ENCODE data around the gene DCBLD1. TPM values are rescaled to one million over a fixed set of nuclear protein-coding genes. Genes with fewer than 3 reads are reported as not detected.
"Not testable (repeated sequence)": the region's sequence is repeated elsewhere in the genome, so short reads cannot be mapped to it uniquely, and the experiment has no call there.

The DCBLD1 gene
- total RNA-seq = 1 to 10 TPM; 1.0 to 3.1 TPM

GRCh38 chr6:117482240-117483003 lies at the start of gene DCBLD1:
Gene DCBLD1 (plus strand): TSS chr6:117482674. CDS start chr6:117482782, 108 bp downstream.
- Mint-ChIP-seq H3K36me3 (peaks cover 0 to 11% of the 10 kb centered on the region in 2 donors), H3K27ac (peak within 1 kb of the TSS in 1 of 2 donors; percentile 15), H3K9me3 (peaks cover 0 to 3% of the 10 kb centered on the region in 2 donors)
- DNase-seq (ENCODE audit: low spot score in 2 of 2) (peak; percentile 54 to 69), ATAC-seq (peak; percentile 85)

- Mint-ChIP-seq H3K36me3 (no peaks in the 10 kb centered on the region), H3K27ac (no peak overlapping the region), H3K9me3 (no peaks in the 10 kb centered on the region)
- no peak for DNase-seq (ENCODE audit: low spot score in 2 of 2)
- no peak for ATAC-seq
Observed at GRCh38 chr6:117440706-117441525, 41.6 kb upstream of the DCBLD1 start.

- ATAC-seq (no peak), DNase-seq (ENCODE audit: low spot score in 2 of 2) (no peak)
- Mint-ChIP-seq H3K9me3 (no peaks in the 10 kb centered on the region), H3K36me3 (no peaks in the 10 kb centered on the region), H3K27ac (no peak overlapping the region)
Observed at GRCh38 chr6:117441824-117442264, 40.6 kb upstream of the DCBLD1 start.

- not testable (repeated sequence) for H3K27ac Mint-ChIP-seq; H3K9me3 Mint-ChIP-seq; ATAC-seq; H3K36me3 Mint-ChIP-seq; DNase-seq (ENCODE audit: low spot score in 2 of 2)
Observed at GRCh38 chr6:117442313-117442712, 40.2 kb upstream of the DCBLD1 start.

- DNase-seq (ENCODE audit: low spot score in 2 of 2) = no peak
- Mint-ChIP-seq H3K27ac (no peak overlapping the region), H3K36me3 (no peaks in the 10 kb centered on the region), H3K9me3 (no peaks in the 10 kb centered on the region)
- ATAC-seq = no peak
Observed at GRCh38 chr6:117444600-117444999, 37.9 kb upstream of the DCBLD1 start.

- H3K36me3 Mint-ChIP-seq = no peaks in the 10 kb centered on the region
- no peak overlapping the region for H3K27ac Mint-ChIP-seq
- no peaks in the 10 kb centered on the region for H3K9me3 Mint-ChIP-seq
- DNase-seq (ENCODE audit: low spot score in 2 of 2) = no peak
- no peak for ATAC-seq
Observed at GRCh38 chr6:117446861-117447260, 35.6 kb upstream of the DCBLD1 start.

- no peaks in the 10 kb centered on the region for H3K36me3 Mint-ChIP-seq
- H3K27ac Mint-ChIP-seq = no peak overlapping the region
- no peak for DNase-seq (ENCODE audit: low spot score in 2 of 2)
- H3K9me3 Mint-ChIP-seq = no peaks in the 10 kb centered on the region
- no peak for ATAC-seq
Observed at GRCh38 chr6:117448011-117448410, 34.5 kb upstream of the DCBLD1 start.

- Mint-ChIP-seq H3K27ac (no peak overlapping the region), H3K36me3 (no peaks in the 10 kb centered on the region), H3K9me3 (no peaks in the 10 kb centered on the region)
- DNase-seq (ENCODE audit: low spot score in 2 of 2) (no peak), ATAC-seq (no peak)
Observed at GRCh38 chr6:117448732-117449485, 33.6 kb upstream of the DCBLD1 start.

GRCh38 chr6:117449549-117450439 lies 32.7 kb upstream of the DCBLD1 start:
- Mint-ChIP-seq H3K36me3 (no peaks in the 10 kb centered on the region), H3K27ac (no peak overlapping the region), H3K9me3 (no peaks in the 10 kb centered on the region)
- ATAC-seq (peak in 1 of 2 donors; percentile 38), DNase-seq (ENCODE audit: low spot score in 2 of 2) (peak in 1 of 2 donors; percentile 61)

- Mint-ChIP-seq H3K9me3 (no peaks in the 10 kb centered on the region), H3K36me3 (no peaks in the 10 kb centered on the region), H3K27ac (no peak overlapping the region)
- no peak for ATAC-seq
- DNase-seq (ENCODE audit: low spot score in 2 of 2) = no peak
Observed at GRCh38 chr6:117451671-117452070, 30.8 kb upstream of the DCBLD1 start.

- H3K36me3 Mint-ChIP-seq = no peaks in the 10 kb centered on the region
- H3K9me3 Mint-ChIP-seq = no peaks in the 10 kb centered on the region
- ATAC-seq = no peak
- no peak for DNase-seq (ENCODE audit: low spot score in 2 of 2)
- H3K27ac Mint-ChIP-seq = no peak overlapping the region
Observed at GRCh38 chr6:117456250-117456649, 26.2 kb upstream of the DCBLD1 start.

- H3K36me3 Mint-ChIP-seq = no peaks in the 10 kb centered on the region
- H3K9me3 Mint-ChIP-seq = no peaks in the 10 kb centered on the region
- DNase-seq (ENCODE audit: low spot score in 2 of 2) = no peak
- H3K27ac Mint-ChIP-seq = no peak overlapping the region
- no peak for ATAC-seq
Observed at GRCh38 chr6:117456998-117457397, 25.5 kb upstream of the DCBLD1 start.

GRCh38 chr6:117459204-117459944 lies 23.1 kb upstream of the DCBLD1 start:
- no peak for ATAC-seq
- no peak overlapping the region for H3K27ac Mint-ChIP-seq

GRCh38 chr6:117463762-117464665 lies 18.5 kb upstream of the DCBLD1 start:
- ATAC-seq (peak; percentile 96 to 97), DNase-seq (ENCODE audit: low spot score in 2 of 2) (no peak)
- Mint-ChIP-seq H3K36me3 (no peaks in the 10 kb centered on the region), H3K9me3 (no peaks in the 10 kb centered on the region), H3K27ac (no peak overlapping the region)

More at GRCh38 chr6:117459204-117459944, 23.1 kb upstream of the DCBLD1 start:
- H3K9me3 Mint-ChIP-seq = no peaks in the 10 kb centered on the region
- DNase-seq (ENCODE audit: low spot score in 2 of 2) = no peak
- no peaks in the 10 kb centered on the region for H3K36me3 Mint-ChIP-seq
